GM18858 (cell line): Measurements from ENCODE around the gene TRA2A.

Experiments
- ATAC-seq: cut with Tn5 transposase; IDR thresholded peaks from one replicate; pipeline ENCODE4 v1.9.1; 2021; ENCODE audit not compliant: unreplicated experiment

The TRA2A gene

GRCh38 chr7:23471106-23471859 lies 60.5 kb downstream of the TRA2A start:
- no peak for ATAC-seq

- ATAC-seq: no peak
Observed at GRCh38 chr7:23470330-23471105, 61.3 kb downstream of the TRA2A start, which contains the start of gene IGF2BP3. Gene IGF2BP3, minus strand, starts transcription at chr7:23470491. Its CDS starts 381 bp downstream, at chr7:23470110.

- ATAC-seq: no peak
Observed at GRCh38 chr7:23469961-23470250, 61.9 kb downstream of the TRA2A start.

- no peak for ATAC-seq
Observed at GRCh38 chr7:23469150-23469960, 62.4 kb downstream of the TRA2A start.

DNA sequence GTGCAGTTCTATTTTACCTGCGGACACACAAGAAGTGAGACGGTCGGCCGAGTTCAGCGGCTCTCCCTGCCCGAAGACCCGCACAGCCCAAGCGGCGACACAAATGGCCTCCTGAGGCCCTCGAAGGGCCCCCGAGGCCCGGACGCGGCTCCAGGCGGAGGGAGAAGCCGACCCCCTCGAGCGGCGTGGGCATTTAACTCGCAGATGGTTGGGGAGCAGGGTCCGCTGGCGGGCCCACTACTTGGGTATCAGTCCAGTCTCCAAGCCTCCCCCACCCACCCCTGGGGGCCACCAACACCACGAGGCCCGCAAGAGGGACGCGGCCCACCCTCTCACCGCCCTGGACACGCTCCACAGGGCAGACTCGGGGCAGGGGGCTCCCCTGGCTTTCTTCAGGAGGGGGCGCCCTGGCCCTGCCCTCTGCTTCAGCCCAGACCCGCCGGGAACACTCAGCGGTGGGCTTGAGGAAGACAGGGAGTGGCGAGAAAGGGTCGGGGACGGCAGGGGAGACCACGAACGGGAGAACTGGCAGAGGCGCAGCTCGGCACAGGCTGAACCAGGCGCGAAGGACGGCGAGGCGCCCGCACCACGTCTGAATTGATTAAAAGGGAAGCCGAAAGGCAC lies 63.1 kb downstream of the TRA2A start:
- ATAC-seq: no peak

DNA sequence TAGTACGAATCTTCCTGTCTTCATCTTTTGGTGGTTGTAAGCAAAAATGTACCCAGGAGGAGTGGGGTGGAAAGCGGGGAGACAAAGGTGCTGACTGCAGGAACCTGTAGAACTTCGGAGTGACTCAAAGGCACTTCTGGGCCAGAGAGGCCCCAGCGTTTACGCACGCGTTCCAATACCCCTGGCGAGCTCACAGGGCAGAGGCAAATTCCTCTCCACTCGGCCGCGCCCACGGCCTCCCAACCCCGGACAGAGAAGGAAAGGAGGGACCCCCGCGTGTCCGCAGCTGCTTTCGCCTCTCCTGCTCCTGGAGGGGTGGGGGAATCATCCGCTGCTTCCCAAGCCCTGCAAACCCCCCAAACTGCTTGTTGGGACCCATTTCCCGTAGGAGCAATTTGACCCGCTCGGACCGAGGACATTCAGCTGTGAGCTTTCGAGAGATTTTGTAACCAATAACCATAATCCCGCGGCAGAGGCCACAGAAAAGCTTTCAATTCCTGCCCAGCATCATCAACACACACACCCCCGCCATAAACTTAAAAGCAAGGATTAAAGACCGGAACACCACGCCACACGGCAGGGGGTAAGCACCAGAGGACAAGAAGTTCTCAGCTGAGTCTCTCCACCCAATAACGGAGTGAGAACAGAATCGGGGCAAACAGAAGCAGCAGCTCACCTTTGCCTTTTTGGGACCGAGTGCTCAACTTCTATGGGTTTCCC lies 63.8 kb downstream of the TRA2A start:
- ATAC-seq: no peak

GRCh38 chr7:23467291-23467805 lies 64.4 kb downstream of the TRA2A start:
- no peak for ATAC-seq

DNA sequence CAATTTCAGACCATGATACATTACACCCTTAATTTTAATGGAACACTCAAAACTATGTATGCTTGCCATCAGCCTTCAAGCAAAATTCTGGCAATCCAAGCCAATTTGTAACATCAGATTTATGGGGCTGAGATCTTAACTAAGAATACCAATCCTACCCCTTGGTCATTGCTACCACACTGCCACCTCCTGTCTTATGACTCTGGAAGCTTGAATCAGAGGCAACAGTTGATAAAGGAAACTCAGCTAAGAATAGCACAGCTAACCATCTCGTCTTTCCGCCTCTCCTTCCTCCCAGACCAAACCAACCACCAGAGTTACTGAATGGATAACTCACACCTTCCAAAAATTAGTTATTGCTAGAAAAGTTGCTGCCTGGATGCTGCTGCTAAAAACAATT lies 68.9 kb downstream of the TRA2A start:
- no peak for ATAC-seq

- no peak for ATAC-seq
Observed at GRCh38 chr7:23458044-23458443, 73.7 kb downstream of the TRA2A start.

GRCh38 chr7:23456093-23456492 lies 75.7 kb downstream of the TRA2A start:
- no peak for ATAC-seq

GRCh38 chr7:23454881-23455526 lies 76.8 kb downstream of the TRA2A start:
- no peak for ATAC-seq
